GM19463 (cell line): ENCODE measurements around the gene ZNF575.
"Not testable (repeated sequence)": the region's sequence is repeated elsewhere in the genome, so short reads cannot be mapped to it uniquely, and the experiment has no call there.

Experiments used
- ATAC-seq: cut with Tn5 transposase; IDR thresholded peaks from one replicate; pipeline ENCODE4 v1.9.1; 2021; ENCODE audit warnings: mild to moderate bottlenecking, moderate library complexity; ENCODE audit not compliant: unreplicated experiment

Gene ZNF575

GRCh38 chr19:43541920-43542650, 9.1 kb downstream of the ZNF575 start:
- no peak for ATAC-seq

GRCh38 chr19:43544077-43544476, 11.1 kb downstream of the ZNF575 start:
- no peak for ATAC-seq

- ATAC-seq: no peak
Measured at GRCh38 chr19:43545276-43545675, 12.3 kb downstream of the ZNF575 start.

GRCh38 chr19:43545981-43546380, 13.0 kb downstream of the ZNF575 start:
- ATAC-seq: no peak

GRCh38 chr19:43546581-43546980, 13.6 kb downstream of the ZNF575 start:
- ATAC-seq: no peak

GRCh38 chr19:43547926-43548325, 14.9 kb downstream of the ZNF575 start:
- ATAC-seq: not testable (repeated sequence)

GRCh38 chr19:43548706-43549105, 15.7 kb downstream of the ZNF575 start:
- no peak for ATAC-seq

GRCh38 chr19:43551399-43552197, 18.6 kb downstream of the ZNF575 start:
- no peak for ATAC-seq

- no peak for ATAC-seq
Measured at GRCh38 chr19:43552198-43552450, 19.1 kb downstream of the ZNF575 start.

GRCh38 chr19:43552616-43553015, 19.6 kb downstream of the ZNF575 start:
- ATAC-seq: no peak

- ATAC-seq: no peak
Measured at GRCh38 chr19:43553656-43554055, 20.7 kb downstream of the ZNF575 start.

- ATAC-seq: no peak
Measured at GRCh38 chr19:43554317-43554895, 21.4 kb downstream of the ZNF575 start.

GRCh38 chr19:43555185-43555770, 22.3 kb downstream of the ZNF575 start:
- ATAC-seq: no peak

GRCh38 chr19:43560687-43561086, 27.7 kb downstream of the ZNF575 start:
- ATAC-seq: no peak

GRCh38 chr19:43561139-43561970, 28.4 kb downstream of the ZNF575 start:
- no peak for ATAC-seq

- no peak for ATAC-seq
Measured at GRCh38 chr19:43562226-43562697, 29.3 kb downstream of the ZNF575 start.

- peak; percentile 84 for ATAC-seq
Measured at GRCh38 chr19:43562698-43563241, 29.8 kb downstream of the ZNF575 start.

GRCh38 chr19:43563816-43564457, 30.9 kb downstream of the ZNF575 start:
- no peak for ATAC-seq

- no peak for ATAC-seq
Measured at GRCh38 chr19:43564800-43565199, 31.8 kb downstream of the ZNF575 start.

- no peak for ATAC-seq
Measured at GRCh38 chr19:43569657-43570056, 36.7 kb downstream of the ZNF575 start.
